Dermis blood vessel endothelial cell (primary cell): ENCODE data around the gene SNX3. TPM values are rescaled to one million over a fixed set of nuclear protein-coding genes. Genes with fewer than 3 reads are reported as not detected.

Experiments used
- DNase-seq: peaks from one replicate; pipeline ENCODE4 v3.0.0; 2010
- total RNA-seq: library from RNA; depleted of rRNA; stranded (reverse); fragments of >200 nt; gene quantifications from 2 replicates; pipeline ENCODE4 v1.2.3, GENCODE V29; 2014

SNX3 gene
- total RNA-seq, 1 donor from 2014 or later, result 228 TPM

GRCh38 chr6:108203189-108204112 lies 57.4 kb downstream of the SNX3 start:
- no peak for DNase-seq

GRCh38 chr6:108200631-108201030 lies 60.2 kb downstream of the SNX3 start:
- no peak for DNase-seq

- DNase-seq, result no peak
These were observed 60.7 kb downstream of the SNX3 start for GRCh38 chr6:108200186-108200585.

- DNase-seq, result no peak
These were observed 61.9 kb downstream of the SNX3 start for GRCh38 chr6:108198761-108199498.

- no peak for DNase-seq
These were observed 65.6 kb downstream of the SNX3 start for GRCh38 chr6:108195209-108195608.

GRCh38 chr6:108194503-108194902 lies 66.3 kb downstream of the SNX3 start:
- no peak for DNase-seq

- no peak for DNase-seq
These were observed 67.0 kb downstream of the SNX3 start for GRCh38 chr6:108193835-108194234.

GRCh38 chr6:108193131-108193530 lies 67.7 kb downstream of the SNX3 start:
- DNase-seq, result no peak

- no peak for DNase-seq
These were observed 73.3 kb downstream of the SNX3 start for GRCh38 chr6:108187519-108187918.

GRCh38 chr6:108186226-108186625 lies 74.6 kb downstream of the SNX3 start:
- DNase-seq, result no peak

GRCh38 chr6:108180776-108181175 lies 80.1 kb downstream of the SNX3 start:
- no peak for DNase-seq

GRCh38 chr6:108180266-108180665 lies 80.6 kb downstream of the SNX3 start:
- no peak for DNase-seq

- no peak for DNase-seq
These were observed 81.1 kb downstream of the SNX3 start for GRCh38 chr6:108179741-108180140.

GRCh38 chr6:108176281-108177089 lies 84.4 kb downstream of the SNX3 start:
- DNase-seq, result no peak

- no peak for DNase-seq
These were observed 85.1 kb downstream of the SNX3 start for GRCh38 chr6:108175592-108176279.

- no peak for DNase-seq
These were observed 85.7 kb downstream of the SNX3 start for GRCh38 chr6:108175176-108175591.

- DNase-seq, result peak; percentile 43
These were observed 86.3 kb downstream of the SNX3 start for GRCh38 chr6:108174371-108175175.

- no peak for DNase-seq
These were observed 88.8 kb downstream of the SNX3 start for GRCh38 chr6:108171918-108172516.

- DNase-seq, result no peak
These were observed 89.4 kb downstream of the SNX3 start for GRCh38 chr6:108171291-108171917.
